ENCODE measurements around the gene NEGR1.

NEGR1 gene

GRCh38 chr1:72117621-72118020 is 164.7 kb downstream of the NEGR1 start:
- no peak for DNase-seq (ENCODE audit: low read depth in 2 of 2)

- DNase-seq (ENCODE audit: low read depth in 2 of 2) = no peak
Measured at GRCh38 chr1:72115290-72115689, 167.0 kb downstream of the NEGR1 start.

- no peak for DNase-seq (ENCODE audit: low read depth in 2 of 2)
Measured at GRCh38 chr1:72111662-72112061, 170.7 kb downstream of the NEGR1 start.

- DNase-seq (ENCODE audit: low read depth in 2 of 2) = no peak
Measured at GRCh38 chr1:72109916-72110315, 172.4 kb downstream of the NEGR1 start.

GRCh38 chr1:72105201-72105600 is 177.1 kb downstream of the NEGR1 start:
- no peak for DNase-seq (ENCODE audit: low read depth in 2 of 2)

- DNase-seq (ENCODE audit: low read depth in 2 of 2) = no peak
Measured at GRCh38 chr1:72101840-72102632, 180.3 kb downstream of the NEGR1 start.

GRCh38 chr1:72100771-72101170 is 181.6 kb downstream of the NEGR1 start:
- no peak for DNase-seq (ENCODE audit: low read depth in 2 of 2)

- no peak for DNase-seq (ENCODE audit: low read depth in 2 of 2)
Measured at GRCh38 chr1:72097851-72098570, 184.3 kb downstream of the NEGR1 start.

GRCh38 chr1:72094209-72094608 is 188.1 kb downstream of the NEGR1 start:
- DNase-seq (ENCODE audit: low read depth in 2 of 2) = no peak

GRCh38 chr1:72086394-72086793 is 195.9 kb downstream of the NEGR1 start:
- no peak for DNase-seq (ENCODE audit: low read depth in 2 of 2)

- DNase-seq (ENCODE audit: low read depth in 2 of 2) = no peak
Measured at GRCh38 chr1:72075425-72075824, 206.9 kb downstream of the NEGR1 start.

GRCh38 chr1:72066431-72066830 is 215.9 kb downstream of the NEGR1 start:
- DNase-seq (ENCODE audit: low read depth in 2 of 2) = no peak

GRCh38 chr1:72064196-72065075 is 217.9 kb downstream of the NEGR1 start:
- DNase-seq (ENCODE audit: low read depth in 2 of 2) = no peak

GRCh38 chr1:72063364-72064044 is 218.8 kb downstream of the NEGR1 start:
- no peak for DNase-seq (ENCODE audit: low read depth in 2 of 2)

- no peak for DNase-seq (ENCODE audit: low read depth in 2 of 2)
Measured at GRCh38 chr1:72062584-72062983, 219.8 kb downstream of the NEGR1 start.

- DNase-seq (ENCODE audit: low read depth in 2 of 2) = no peak
Measured at GRCh38 chr1:72060466-72061245, 221.7 kb downstream of the NEGR1 start.

GRCh38 chr1:72056516-72056915 is 225.8 kb downstream of the NEGR1 start:
- DNase-seq (ENCODE audit: low read depth in 2 of 2) = no peak

- no peak for DNase-seq (ENCODE audit: low read depth in 2 of 2)
Measured at GRCh38 chr1:72051538-72051937, 230.8 kb downstream of the NEGR1 start.

- no peak for DNase-seq (ENCODE audit: low read depth in 2 of 2)
Measured at GRCh38 chr1:72050551-72050950, 231.8 kb downstream of the NEGR1 start.

- no peak for DNase-seq (ENCODE audit: low read depth in 2 of 2)
Measured at GRCh38 chr1:72037745-72038343, 244.5 kb downstream of the NEGR1 start.
